GM20000 (cell line): ENCODE results near the gene VSTM4.

Source experiments
- DNase-seq: peaks from one replicate; pipeline ENCODE4 v3.0.0; 2012; ENCODE audit warnings: low spot score
- CTCF ChIP-seq: IDR thresholded peaks from 2 replicates; pipeline ENCODE4 v1.5.1; 2012; ENCODE audit warnings: mild to moderate bottlenecking, control low read depth; ENCODE audit errors: extremely low read depth, missing control alignments

VSTM4 gene

DNA sequence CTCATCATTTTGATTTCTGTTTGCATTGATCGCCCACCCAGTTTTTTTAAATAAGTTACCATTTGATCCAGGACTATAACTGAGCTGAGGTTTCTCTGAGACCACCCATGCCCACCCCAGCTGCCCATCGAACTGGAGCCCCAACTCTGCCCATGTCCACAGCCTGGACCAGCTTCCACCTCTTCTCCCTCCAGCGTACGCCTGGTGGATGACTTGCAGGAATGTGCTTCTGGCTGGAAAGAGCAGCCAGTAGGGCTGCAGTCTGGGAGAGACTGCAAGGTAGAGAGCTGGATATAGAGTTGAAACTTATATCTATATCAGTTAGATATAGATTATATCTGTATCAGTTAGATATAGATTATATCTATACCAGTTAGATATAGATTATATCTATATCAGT, 149.9 kb downstream of the VSTM4 start:
- no peak for TF ChIP-seq CTCF
- no peak for DNase-seq
